K562 (cell line): Measurements from ENCODE around the gene CPNE1. TPM values are rescaled to one million over a fixed set of nuclear protein-coding genes. Genes with fewer than 3 reads are reported as not detected.

Experiments
- ARID1B ChIP-seq: fragments of 450-650 bp; IDR thresholded peaks from 2 replicates; pipeline ENCODE4 v1.6.1; 2016; ENCODE audit warnings: antibody characterized with exemption, mild to moderate bottlenecking, inconsistent platforms
- CBFA2T2 ChIP-seq: fragments of 450-650 bp; conservative IDR thresholded peaks from 2 replicates; pipeline ENCODE4 v1.6.1; 2017; ENCODE audit warnings: mild to moderate bottlenecking
- FOXA3 ChIP-seq, 2 experiments: fragments of 450-650 bp in 1 of 2; sonication (generic) in 1 of 2; formaldehyde crosslinking; IDR thresholded peaks in 1 of 2; conservative IDR thresholded peaks in 1 of 2; 2 replicates each; pipeline versions ENCODE4 v1.4.0 to v1.8.0; 2020 to 2022; ENCODE audit warnings: mild to moderate bottlenecking in 2 of 2, missing genetic modification reagents in 1 of 2
- HDAC1 ChIP-seq, 2 experiments: fragments of 450-650 bp; IDR thresholded peaks; 2 replicates each; pipeline ENCODE4 v1.6.1; 2016 to 2017; ENCODE audit warnings: inconsistent platforms in 1 of 2, mild to moderate bottlenecking in 1 of 2, moderate library complexity in 1 of 2
- KAT8 ChIP-seq: fragments of 450-650 bp; IDR thresholded peaks from 2 replicates; pipeline ENCODE4 v1.6.1; 2016; ENCODE audit warnings: low read depth, mild to moderate bottlenecking
- MAX ChIP-seq: sonication (generic); formaldehyde crosslinking; IDR thresholded peaks from 2 replicates; pipeline ENCODE4 v1.9.0; 2022; ENCODE audit warnings: mild to moderate bottlenecking, missing genetic modification reagents
- MLLT1 ChIP-seq, 2 experiments: fragments of 450-650 bp; IDR thresholded peaks; 2 replicates each; pipeline ENCODE4 v1.6.1; 2016
- PCBP2 ChIP-seq: fragments of 200-400 bp; formaldehyde crosslinking; IDR thresholded peaks from 2 replicates; pipeline ENCODE4 v1.6.1; 2018; ENCODE audit warnings: low read length, low read depth, mild to moderate bottlenecking, moderate library complexity; ENCODE audit not compliant: poor library complexity, severe bottlenecking
- PHF8 ChIP-seq: fragments of 200-600 bp; sonication (generic); IDR thresholded peaks from 2 replicates; pipeline ENCODE4 v1.6.1; 2012; ENCODE audit warnings: mixed run types, mild to moderate bottlenecking, inconsistent platforms, low read length, moderate library complexity, borderline replicate concordance
- POLR2AphosphoS5 ChIP-seq: IDR thresholded peaks from 2 replicates; pipeline ENCODE4 v1.6.1; 2011; ENCODE audit warnings: mild to moderate bottlenecking, low read depth, low read length, moderate library complexity; ENCODE audit not compliant: control insufficient read depth, insufficient read depth
- TBP ChIP-seq: optimal IDR thresholded peaks from 2 replicates; pipeline ENCODE3; 2011; ENCODE audit warnings: low read depth, low read length, improper control_type of control experiment
- ZBTB40 ChIP-seq, 2 experiments: fragments of 450-650 bp in 1 of 2; sonication (generic) in 1 of 2; formaldehyde crosslinking in 1 of 2; IDR thresholded peaks; 2 replicates each; pipeline versions ENCODE4 v1.7.1 to v1.9.0; 2016 to 2022; ENCODE audit warnings: inconsistent platforms in 1 of 2, mild to moderate bottlenecking in 1 of 2, missing genetic modification reagents in 1 of 2
- ZFPM2 ChIP-seq: fragments of 250-450 bp; sonication (Bioruptor Pico); IDR thresholded peaks from 2 replicates; pipeline ENCODE4 v1.5.1; 2022; ENCODE audit warnings: mild to moderate bottlenecking
- ZNF445 ChIP-seq: fragments of 250-450 bp; sonication (Bioruptor Pico); IDR thresholded peaks from 2 replicates; pipeline ENCODE4 v1.4.0; 2020; ENCODE audit warnings: low read depth, mild to moderate bottlenecking, moderate library complexity
- ZNF507 ChIP-seq: conservative IDR thresholded peaks from 2 replicates; pipeline ENCODE4 v1.6.1; 2017; ENCODE audit warnings: missing genetic modification characterization, missing compliant biosample characterization
- polyA plus RNA-seq, 8 experiments: library from polyadenylated mRNA; depleted of rRNA in 4 of 8; stranded (reverse) in 5 of 8; unstranded in 3 of 8; fragments of >200 nt; fragmentation: Nextera tagmentation in 2 of 8; fragmentation: Illumina TruSeq in 1 of 8; extraction: Ambion mirVana in 2 of 8; extraction: Trizol in 1 of 8; gene quantifications; 2 replicates each; pipeline versions ENCODE4 v1.2.1 to v1.2.3, GENCODE V29; 2011 to 2014; ENCODE audit warnings: inconsistent platforms in 1 of 8, missing spikeins in 1 of 8
- total RNA-seq, 7 experiments: library from RNA; depleted of rRNA in 6 of 7; stranded (reverse); fragments of >200 nt in 6 of 7; fragmentation: Illumina TruSeq in 2 of 7; extraction: Trizol in 2 of 7; gene quantifications; 2 replicates each; pipeline versions ENCODE4 v1.2.1 to v1.2.3, GENCODE V29; 2011 to 2021; ENCODE audit warnings: low replicate concordance in 1 of 7

The CPNE1 gene
- total and polyA plus RNA-seq, 9 of the 15 experiments (the other 6 are each of a cell fraction or from before 2014, with no cell fraction given) = 42.1 to 102 (median 56.0) TPM

- TF ChIP-seq ZBTB40 (IDR thresholded peaks at IDR 0.05) = peak; percentile 59
- TF ChIP-seq ZBTB40 (CRISPR knock-in tag; IDR thresholded peaks at IDR 0.05) = no peak
- peak; percentile 71 for TF ChIP-seq ARID1B
- TF ChIP-seq KAT8 = no peak
- TF ChIP-seq ZNF445 (CRISPR knock-in tag) = no peak
- no peak for TF ChIP-seq ZNF507 (tag)
- peak; percentile 59 for TF ChIP-seq TBP
- TF ChIP-seq ZFPM2 (CRISPR knock-in tag) = no peak
- peak; percentile 66 to 69; a peak in 1 of 4 replicates for TF ChIP-seq MLLT1 (IDR thresholded peaks at IDR 0.05)
- peak; percentile 30; the same call in 1 of the 2 replicates for TF ChIP-seq MAX (CRISPR knock-in tag)
- TF ChIP-seq CBFA2T2 = no peak
- 0 out of 2 replicates have a peak, but pooled peaks have one; percentile 43 for TF ChIP-seq POLR2AphosphoS5
- peak in 1 of 2 experiments; percentile 74; a peak in 2 of 4 replicates for TF ChIP-seq HDAC1 (IDR thresholded peaks at IDR 0.05)
- TF ChIP-seq FOXA3 (CRISPR knock-in tag; conservative IDR thresholded peaks at IDR 0.05 in 1 of 2, IDR thresholded peaks at IDR 0.05 in 1 of 2) = peak in 1 of 2 experiments; percentile 41; a peak in 1 of 4 replicates
- no peak for TF ChIP-seq PCBP2
- TF ChIP-seq PHF8 = peak; percentile 64; the same call in 1 of the 2 replicates
Observed at GRCh38 chr20:35616465-35617396, 48.0 kb downstream of the CPNE1 start (continued).
